GM19372 (cell line): ENCODE data around the gene CD300LG.
"Not testable (repeated sequence)": the region's sequence is repeated elsewhere in the genome, so short reads cannot be mapped to it uniquely, and the experiment has no call there.

ENCODE experiments used
- ATAC-seq: cut with Tn5 transposase; IDR thresholded peaks from one replicate; pipeline ENCODE4 v1.9.1; 2021; ENCODE audit warnings: mild to moderate bottlenecking, low read depth, moderate library complexity; ENCODE audit not compliant: unreplicated experiment

CD300LG gene

DNA sequence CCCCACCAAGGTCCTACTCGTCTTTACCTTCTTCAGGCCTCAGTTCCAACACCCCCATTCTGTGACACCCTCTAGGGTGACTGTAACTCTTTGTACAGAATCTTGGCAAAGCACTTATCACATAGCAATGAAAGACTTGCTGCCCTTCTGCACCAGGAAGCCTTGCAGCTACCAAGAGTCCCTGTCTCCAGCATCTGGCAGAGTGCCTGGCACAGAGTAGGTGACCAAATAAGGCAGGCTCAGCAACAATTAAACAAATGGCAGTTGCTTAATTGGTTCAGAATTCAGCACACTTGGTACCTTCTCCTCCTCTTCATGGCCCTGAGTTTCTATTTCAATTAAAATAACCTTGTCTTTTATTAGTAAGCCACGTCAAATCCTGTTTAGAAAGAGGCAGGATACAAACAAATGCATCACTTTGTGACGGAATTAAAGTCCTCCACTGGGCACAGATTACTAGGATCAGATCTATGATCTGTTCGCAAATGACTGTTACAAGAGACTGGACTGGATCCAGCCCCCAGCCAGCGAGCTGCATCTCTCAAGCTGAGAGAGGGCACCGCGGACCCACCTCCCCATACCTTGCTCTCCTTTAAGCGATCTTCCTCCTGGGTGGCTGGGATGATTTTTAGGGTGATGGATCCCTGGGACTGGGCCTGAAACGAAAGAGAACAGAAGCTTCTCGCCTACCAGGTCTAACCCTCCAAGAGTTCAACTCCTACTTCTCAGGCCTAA lies 23.5 kb upstream of the CD300LG start:
- ATAC-seq, result no peak

DNA sequence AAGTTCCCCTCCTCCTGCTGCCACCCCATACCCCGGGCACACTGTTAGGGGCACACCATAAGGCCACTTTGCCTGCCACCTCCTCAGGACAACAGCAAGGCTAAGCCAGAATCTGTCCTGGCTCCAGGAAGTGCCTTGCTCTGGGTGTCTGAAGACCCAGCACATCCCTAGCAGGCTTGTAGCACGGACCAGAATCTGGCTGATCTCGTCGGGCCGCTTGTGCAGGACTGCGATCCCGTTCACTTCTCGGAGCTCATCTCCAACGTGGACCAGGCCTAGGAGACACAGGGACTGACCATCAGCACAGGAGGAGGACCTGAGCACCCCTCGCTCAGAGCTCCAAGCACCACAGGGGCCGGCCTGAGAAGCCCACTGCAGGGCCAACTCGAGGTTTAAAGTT lies 21.4 kb upstream of the CD300LG start:
- ATAC-seq, result no peak

DNA sequence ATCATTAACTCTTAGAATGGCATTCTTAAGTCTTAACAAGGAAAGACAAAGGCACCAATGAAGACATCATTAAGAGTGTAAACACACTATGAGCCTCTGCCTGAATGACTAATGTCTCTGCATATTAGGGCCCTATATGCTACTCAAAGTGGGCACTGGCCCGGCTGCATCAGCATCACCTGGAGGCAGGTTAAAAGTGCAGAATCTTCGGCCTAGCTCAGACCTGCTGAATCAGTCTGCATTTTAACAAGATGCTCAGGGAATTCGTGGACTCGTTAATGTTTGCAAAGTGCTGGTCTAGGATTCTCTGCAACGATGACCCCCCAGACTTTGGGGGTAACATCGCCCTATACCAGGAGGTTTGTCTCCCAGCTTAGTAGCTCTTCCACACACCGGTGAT lies 20.8 kb upstream of the CD300LG start:
- ATAC-seq, result no peak

DNA sequence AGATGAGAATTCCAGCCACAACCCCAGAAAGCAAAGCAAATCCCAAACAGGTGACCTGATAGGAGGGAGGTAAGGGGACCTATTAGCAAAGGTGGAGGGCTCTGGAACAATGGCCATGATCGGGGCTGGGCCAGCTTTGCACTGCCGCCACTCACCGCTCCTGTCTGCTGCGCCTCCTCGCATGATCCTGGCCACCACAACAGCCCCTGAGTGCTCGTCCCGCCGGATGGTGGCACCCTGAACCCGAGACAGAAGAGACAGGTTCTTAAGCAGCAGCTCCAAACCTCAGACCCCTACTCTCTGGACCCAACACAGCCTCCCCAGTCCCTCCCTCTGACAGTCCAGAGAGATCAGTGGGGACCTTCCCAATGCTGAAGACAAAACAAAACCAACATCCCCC lies 19.4 kb upstream of the CD300LG start:
- ATAC-seq, result no peak

DNA sequence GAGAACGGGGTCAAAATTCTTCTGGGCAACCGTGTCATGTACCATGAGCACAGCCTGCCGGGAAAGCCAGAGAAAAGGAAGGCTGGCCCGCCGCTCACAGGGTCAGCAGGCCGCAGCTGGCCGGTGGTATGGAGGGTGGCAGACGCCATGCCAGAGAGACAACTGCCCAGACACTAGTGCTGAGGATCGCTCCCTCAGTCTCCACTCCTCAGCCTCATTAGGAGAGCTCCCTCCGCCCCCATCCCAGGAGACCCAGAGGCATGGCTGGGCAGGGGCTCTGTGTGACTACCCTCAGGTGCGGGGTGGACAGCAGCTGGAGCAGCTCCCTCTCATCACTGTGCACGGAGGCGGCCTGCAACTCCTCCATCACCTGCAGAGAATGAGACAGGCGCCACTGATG lies 17.2 kb upstream of the CD300LG start:
- no peak for ATAC-seq

DNA sequence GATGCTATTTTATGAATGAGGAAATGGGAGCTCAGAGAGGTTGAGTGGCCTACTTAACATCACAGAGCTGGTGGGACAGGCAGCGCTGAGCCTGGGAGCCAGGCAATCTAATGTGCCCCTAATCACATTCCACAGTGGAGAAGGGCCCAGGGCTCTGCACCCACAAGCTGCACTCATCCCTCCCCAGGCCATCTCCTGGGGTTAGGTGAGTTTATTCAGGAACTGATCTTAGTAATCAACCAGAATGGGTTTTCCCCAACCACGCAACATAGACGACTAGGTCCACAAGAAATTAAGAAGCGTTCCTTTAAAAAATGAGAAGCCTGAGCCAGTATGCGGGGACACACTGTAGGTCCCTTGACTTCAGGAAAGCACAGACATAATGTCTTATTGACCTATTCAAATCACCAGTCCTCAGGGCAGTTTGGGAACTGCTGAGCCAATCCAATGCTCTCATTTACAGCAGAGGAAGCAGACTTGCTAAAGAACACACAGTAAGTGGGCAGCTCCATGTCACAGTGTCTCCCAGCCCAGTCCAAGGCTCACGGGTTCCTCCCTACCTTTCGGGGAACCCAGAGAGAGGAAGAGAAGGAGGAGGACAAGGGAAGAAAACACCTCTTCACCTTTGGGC lies 16.4 kb upstream of the CD300LG start:
- no peak for ATAC-seq

DNA sequence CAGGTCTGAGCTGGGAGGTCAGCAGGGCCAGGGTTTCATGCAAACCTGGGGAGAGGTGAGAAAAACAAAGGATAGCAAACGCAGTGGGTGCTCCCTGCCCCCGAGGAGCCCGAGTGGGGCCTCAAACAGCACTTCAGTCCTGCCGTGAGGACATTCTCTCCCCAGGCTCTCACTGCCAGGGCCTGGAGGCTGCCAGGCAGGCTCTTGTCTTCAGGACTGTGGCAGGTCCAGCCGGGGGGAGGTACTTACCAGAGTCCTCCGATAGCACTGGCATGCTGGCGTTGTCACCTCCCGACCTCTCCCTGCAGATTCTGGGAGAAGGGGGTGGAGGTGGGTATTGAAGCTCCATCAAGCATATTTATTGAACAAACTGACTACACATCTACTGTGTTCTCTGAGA lies 15.3 kb upstream of the CD300LG start:
- ATAC-seq, result no peak

DNA sequence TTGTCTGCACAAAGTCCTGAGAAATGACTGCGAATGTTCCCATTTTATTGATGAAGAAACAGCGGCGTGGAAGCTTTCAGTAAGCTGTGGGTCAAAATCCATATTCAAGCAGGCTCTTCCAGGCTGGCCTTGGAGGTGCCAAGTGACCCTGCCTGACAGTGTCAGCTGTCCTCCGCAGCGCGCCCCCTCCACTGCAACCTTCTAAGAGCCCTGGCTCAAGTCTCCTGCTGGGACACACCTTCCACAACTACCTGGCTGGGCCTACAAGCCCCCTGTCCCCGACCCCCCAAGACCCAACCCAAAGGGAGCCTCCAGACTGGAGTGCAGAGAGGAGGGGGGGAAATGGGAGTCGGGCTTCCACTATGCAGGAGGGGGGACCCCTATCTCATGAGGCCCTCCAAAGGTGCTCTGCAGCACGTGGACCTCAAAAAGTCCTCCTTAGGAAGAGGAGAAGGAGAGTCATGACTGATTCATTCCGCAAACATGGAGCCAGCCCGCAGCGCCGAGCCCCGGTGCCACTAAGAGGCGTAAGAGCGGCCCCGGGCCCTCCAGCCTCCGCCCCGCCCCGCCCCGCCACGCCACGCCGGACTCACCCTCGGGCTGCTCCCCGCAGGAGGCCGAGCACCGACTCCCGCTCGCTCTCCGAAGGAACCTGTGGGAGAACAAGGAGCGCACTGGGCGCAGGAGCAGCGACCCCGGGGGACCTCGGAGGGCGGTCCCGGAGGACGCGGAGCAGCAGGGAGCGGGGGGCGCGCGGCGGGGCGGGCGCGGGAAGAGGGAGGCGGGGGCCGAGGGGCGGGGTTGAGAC lies 14.6 kb upstream of the CD300LG start:
- ATAC-seq, result no peak

DNA sequence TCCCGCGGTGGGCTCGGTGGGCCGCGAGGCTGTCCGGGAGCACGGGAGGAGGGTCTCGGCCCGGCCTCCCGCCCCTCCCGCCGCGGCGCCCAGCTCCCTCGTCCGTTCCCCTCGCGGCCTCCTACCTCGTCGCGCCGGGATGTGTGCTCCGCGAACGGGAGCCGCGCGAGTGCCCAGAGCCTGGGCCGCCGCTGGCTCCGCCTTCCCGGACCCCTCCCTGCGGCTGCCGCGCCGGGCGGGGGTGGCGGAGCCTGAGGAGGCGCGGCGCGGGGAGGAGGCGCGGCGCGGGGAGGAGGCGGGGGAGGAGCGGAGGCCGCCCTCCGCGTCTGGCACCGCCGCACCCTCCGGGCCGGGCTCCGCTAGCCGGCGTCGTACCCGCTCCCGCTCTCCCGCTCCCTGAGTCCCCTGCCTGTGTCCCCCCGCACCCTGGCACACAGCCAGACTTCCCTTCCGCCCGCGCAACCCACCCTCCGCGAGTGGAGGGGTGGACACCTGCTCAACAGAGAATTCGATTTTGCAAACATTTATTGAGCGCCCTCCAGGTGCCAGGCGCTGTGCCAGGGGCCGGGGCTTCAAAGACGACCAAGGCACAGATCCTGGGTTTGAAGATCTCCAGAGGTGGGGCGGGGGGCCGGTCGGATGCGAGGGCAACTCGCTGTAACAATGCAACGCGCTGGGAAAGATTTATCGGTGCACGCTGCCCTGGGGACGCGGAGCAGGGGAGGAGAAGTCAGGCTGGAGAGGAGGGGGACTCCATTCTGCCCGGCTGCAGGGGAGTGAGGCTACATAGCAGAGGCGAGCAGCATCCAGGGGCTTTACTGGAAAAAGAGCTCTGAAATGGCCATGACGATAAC lies 13.8 kb upstream of the CD300LG start, which contains the start of gene MPP3:
Gene MPP3 (minus strand): TSS at position 171 of the 854 bp plus-strand sequence. CDS start 1,240 bp downstream, outside the sequence.
- no peak for ATAC-seq

DNA sequence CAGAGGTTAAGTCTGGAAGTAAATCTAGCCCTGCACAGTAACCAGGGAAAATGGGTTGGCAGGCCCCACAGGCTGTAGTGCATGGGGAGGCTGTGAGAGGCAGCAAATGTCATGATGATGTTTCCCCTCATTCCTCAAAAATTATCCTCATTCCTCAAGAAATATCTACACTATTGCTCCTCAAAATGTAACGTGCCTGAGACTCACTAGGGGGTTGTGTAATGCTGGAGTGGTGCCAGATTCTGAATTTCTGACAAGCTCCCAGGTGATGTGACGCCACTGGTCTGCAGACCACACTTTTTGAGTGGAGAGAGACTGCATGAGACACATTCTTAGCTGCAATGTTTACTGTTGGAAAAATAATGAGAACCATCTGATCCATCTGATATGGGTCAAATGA lies 12.9 kb upstream of the CD300LG start:
- no peak for ATAC-seq

DNA sequence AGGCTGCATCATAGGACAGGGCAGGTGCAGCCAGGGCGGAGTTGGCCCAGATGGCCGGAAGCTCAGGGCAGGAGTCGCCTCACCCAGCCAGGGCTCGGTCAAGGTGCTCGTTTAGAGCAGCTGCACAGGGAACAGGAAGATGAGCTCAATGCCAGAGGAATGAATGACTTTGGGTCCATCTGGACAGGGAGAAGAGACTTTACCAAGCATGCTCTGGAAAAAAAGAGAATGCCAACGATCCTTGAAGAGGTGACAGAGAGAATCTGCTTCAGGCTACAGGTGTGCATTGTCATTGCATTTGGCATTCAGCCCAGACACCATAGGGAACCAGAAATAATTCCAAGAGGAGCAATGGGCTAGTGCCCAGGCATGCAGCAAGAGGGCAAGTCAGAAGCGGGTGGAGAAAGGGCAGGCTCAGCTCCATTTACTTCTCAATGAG lies 7.3 kb upstream of the CD300LG start:
- ATAC-seq, result no peak

DNA sequence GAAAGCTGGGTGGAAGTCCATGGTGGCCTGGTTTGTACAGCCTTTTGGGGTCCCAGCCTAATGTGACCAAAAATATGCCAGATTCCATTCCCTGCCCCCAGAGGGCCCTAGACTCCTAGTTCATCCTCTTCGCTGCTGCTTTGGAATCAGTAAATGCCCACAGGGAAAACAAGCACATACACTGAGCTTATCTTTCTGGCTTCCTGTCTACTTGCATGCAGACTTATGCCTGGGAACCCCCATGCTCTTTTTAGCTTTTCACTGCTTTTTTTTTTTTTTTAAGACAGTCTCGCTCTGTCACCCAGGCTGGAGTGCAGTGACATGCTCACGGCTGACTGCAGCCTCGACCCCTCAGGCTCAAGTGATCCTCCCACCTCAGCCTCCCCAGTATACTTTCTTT lies 6.2 kb upstream of the CD300LG start:
- ATAC-seq, result no peak

DNA sequence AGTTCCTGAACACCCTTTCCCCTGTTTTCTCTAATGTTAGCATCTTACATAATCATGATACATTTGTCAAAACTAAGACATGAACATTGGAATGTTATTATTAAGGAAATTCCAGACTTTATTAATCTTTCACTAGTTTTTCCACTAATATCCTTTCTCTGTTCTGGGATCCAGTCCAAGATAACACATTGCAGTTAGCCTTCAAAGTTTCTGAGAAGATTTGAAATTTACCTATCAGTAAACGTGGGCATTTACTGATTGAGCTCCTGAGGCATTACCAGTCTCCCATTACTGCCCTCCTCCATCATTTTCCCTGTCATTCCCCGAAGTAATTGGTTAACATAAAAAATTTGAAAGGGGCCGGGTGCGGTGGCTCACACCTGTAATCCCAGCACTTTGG lies 5.7 kb upstream of the CD300LG start:
- no peak for ATAC-seq

DNA sequence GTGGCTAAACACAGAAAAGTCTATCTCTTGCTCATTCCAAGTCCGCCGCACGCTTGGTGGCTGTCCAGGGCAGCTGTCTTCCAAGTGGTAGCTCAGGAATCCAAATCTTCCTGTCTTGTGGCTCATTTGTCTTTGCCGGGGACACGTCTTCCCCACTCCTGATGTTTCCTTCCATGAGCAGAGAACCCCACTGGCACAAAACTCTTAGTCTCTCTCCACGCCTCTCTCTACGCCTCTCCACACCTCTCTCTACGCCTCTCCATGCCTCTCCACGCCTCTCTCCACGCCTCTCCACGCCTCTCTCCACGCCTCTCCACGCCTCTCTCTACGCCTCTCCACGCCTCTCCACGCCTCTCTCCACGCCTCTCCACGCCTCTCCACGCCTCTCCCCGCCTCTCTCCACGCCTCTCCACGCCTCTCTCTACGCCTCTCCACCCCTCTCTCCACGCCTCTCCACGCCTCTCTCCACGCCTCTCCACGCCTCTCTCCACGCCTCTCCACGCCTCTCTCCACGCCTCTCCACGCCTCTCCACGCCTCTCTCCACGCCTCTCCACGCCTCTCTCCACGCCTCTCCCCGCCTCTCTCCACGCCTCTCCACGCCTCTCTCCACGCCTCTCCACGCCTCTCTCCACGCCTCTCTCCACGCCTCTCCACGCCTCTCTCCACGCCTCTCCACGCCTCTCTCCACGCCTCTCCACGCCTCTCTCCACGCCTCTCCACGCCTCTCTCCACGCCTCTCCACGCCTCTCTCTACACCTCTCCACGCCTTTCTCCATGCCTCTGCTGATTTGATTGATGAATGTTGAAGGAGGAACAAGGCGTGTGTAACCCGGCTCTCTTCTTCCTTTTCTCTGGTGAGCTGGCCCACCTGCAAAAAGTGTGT lies 4.6 kb upstream of the CD300LG start:
- ATAC-seq, result not testable (repeated sequence)

DNA sequence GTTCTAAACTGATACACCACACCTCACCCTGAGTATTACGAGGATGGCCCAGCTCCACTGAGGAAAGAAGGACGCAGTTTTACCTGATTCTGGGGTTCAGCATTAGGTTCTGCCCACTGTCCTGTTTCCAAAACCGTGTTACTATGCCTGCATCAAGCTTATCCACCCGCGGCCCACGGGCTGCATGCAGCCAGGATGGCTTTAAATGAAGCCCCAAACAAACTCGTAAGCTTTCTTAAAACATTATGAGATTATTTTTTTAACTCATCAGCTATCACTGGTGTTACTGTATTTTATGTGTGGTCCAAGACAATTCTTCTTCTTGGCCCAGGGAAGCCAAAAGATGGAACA lies 4.0 kb upstream of the CD300LG start:
- ATAC-seq, result no peak

DNA sequence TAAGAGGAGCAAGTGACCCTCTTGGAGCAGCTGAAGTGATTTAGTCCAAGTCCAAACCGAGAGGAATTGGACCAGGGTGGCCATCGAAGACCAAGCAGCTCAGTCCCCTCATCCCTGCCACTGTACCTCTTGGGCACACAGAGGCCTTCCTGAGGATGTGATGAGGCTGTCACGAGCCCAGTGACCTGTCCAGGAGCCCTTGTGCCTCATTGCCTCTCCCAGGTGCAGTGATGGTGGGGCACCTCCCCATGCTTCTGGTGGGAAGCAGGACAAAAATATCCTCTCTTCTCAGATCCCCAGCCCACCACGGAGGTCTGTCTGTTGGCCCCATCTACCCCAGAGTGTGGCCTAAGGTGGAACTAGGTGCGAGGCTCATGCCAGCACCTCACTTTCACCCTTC lies 2.7 kb upstream of the CD300LG start:
- ATAC-seq, result no peak

DNA sequence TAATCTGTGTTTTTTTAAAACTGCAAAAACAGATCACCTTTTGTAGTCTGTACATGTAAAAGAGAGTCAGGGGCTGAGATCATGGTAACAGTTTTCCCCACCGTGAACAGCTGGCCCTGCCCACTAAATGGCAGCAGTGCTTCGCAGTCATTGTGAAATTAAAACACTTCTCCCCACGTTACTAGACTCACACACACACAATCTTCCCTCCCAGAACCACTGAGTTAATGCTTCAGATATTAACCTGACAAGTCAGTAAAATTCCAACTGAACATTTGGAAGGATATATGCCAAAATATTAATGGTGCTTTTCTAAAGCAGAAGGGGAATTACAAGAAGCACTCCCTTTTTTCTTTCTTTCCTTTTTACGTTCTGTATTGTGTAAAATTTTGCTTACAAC lies 1.2 kb upstream of the CD300LG start:
- no peak for ATAC-seq

DNA sequence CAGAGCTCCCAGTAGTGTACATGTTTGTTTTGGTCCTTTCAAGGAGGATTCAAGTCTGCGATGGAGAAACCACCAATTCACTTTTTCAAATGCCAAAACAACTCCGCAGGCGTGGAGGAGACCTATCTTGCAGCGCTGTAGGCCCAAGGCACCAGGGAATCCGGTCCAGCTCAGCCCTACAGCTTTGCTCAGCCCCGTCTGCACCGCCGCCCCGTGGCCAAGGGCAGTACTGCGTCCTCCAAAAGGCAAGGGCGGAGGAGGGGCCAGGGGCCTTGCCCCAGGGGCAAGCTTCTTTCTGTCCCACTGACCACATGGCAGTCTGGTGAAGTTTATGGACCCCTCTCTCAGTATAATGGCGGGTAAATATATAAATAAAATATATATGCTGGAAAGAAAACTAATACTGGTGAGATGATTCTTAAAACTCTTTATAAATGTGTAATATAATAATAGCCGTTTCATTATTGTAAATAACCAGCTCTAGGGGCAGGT lies 709 bp upstream of the CD300LG start:
- ATAC-seq, result no peak

DNA sequence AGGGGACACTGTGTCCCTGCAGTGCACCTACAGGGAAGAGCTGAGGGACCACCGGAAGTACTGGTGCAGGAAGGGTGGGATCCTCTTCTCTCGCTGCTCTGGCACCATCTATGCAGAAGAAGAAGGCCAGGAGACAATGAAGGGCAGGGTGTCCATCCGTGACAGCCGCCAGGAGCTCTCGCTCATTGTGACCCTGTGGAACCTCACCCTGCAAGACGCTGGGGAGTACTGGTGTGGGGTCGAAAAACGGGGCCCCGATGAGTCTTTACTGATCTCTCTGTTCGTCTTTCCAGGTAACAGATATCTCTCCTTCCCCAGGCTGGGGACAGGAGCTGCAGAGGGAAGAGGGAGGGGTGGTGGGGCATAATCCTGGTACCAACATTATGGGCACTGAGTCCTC lies 1.6 kb downstream of the CD300LG start:
- no peak for ATAC-seq
